ENCODE data around the gene MYRFL.

GRCh38 chr12:69905801-69906200 is 80.8 kb downstream of the MYRFL start:
- TF ChIP-seq CTCF (conservative IDR thresholded peaks at IDR 0.05), result no peak
- no peak for TF ChIP-seq EZH2 (IDR thresholded peaks at IDR 0.05; ENCODE audit: low read depth)
